C4-2B (cell line): ENCODE results near the gene ZNF407.

ENCODE experiments used
- CTCF ChIP-seq: fragments of 450-650 bp; conservative IDR thresholded peaks from 2 replicates; pipeline ENCODE4 v1.5.1; 2017; ENCODE audit warnings: mild to moderate bottlenecking
- ZFX ChIP-seq: fragments of 450-650 bp; IDR thresholded peaks from 2 replicates; pipeline ENCODE4 v1.6.1; 2017

- TF ChIP-seq CTCF (no peak), ZFX (no peak)
These were observed 24.4 kb downstream of the ZNF407 start for GRCh38 chr18:74622072-74622471.
